K562 (cell line): ENCODE measurements around the gene CPNE2. TPM values are rescaled to one million over a fixed set of nuclear protein-coding genes. Genes with fewer than 3 reads are reported as not detected.

Experiments
- ATAC-seq: fragments of 200-7000 bp; cut with Tn5 transposase; 3 replicates; pipeline ENCODE4 v1.9.1; 2020; ENCODE audit warnings: moderate library complexity
- BruUV-seq: library from RNA; stranded (reverse); fragments of 400-500 nt; replicated peaks from 2 replicates; lab custom pipeline; 2021; lab: Mats Ljungman, UMichigan
- CTCF ChIA-PET: fragments of 300-600 bp; formaldehyde crosslinking; extraction: SDS; loops from one replicate; lab custom pipeline; 2021; ENCODE audit warnings: low intra/inter-chr PET ratio; lab: Yijun Ruan, JAX
- POLR2A ChIA-PET: fragments of 300-600, 350-650 bp; sonication (Branson Sonifier 250); formaldehyde crosslinking; extraction: SDS; loops from one replicate; lab custom pipeline; 2021; ENCODE audit warnings: antibody characterized with exemption, inconsistent platforms; lab: Yijun Ruan, JAX
- DNase-seq, 4 experiments: peaks; one replicate each; pipeline versions ENCODE4 v3.0.0 to v3.0.0-alpha.2; 2011 to 2018; ENCODE audit warnings: low spot score in 3 of 4, mixed read lengths in 3 of 4; ENCODE audit errors: extremely low read depth in 1 of 4
- FAIRE-seq: peaks from 2 replicates; lab custom pipeline; 2011; peaks lifted over from hg19 to GRCh38; lab: Jason Lieb, UNC
- H2AFZ ChIP-seq: 2 replicates; pipeline ENCODE4 v1.6.0; 2011; ENCODE audit warnings: low read depth, low read length, control low read depth, inconsistent platforms
- H3K27ac ChIP-seq: fragments of 200-600 bp; 3 replicates; pipeline ENCODE4 v1.8.0; 2011; ENCODE audit warnings: low read depth, mild to moderate bottlenecking, control low read depth, inconsistent platforms, low read length, moderate library complexity, mixed read lengths; ENCODE audit errors: extremely low read depth
- H3K27me3 ChIP-seq, 2 experiments: fragments of 300-600 bp in 1 of 2; 2 replicates in 1 of 2; 3 replicates in 1 of 2; pipeline versions ENCODE4 v1.6.0 to v1.8.0; 2011; ENCODE audit warnings: inconsistent platforms in 2 of 2, low read length in 2 of 2, mild to moderate bottlenecking in 1 of 2, mixed read lengths in 1 of 2, moderate library complexity in 1 of 2; ENCODE audit not compliant: control insufficient read depth in 2 of 2, insufficient read depth in 2 of 2
- H3K36me3 ChIP-seq: fragments of 300-600 bp; 3 replicates; pipeline ENCODE4 v1.8.0; 2011; ENCODE audit warnings: mild to moderate bottlenecking, low read length, inconsistent platforms; ENCODE audit not compliant: control insufficient read depth, insufficient read depth
- H3K4me1 ChIP-seq, 2 experiments: fragments of 200-600 bp in 1 of 2; replicated peaks in 1 of 2; 2 replicates in 1 of 2; 3 replicates in 1 of 2; pipeline versions ENCODE4 v1.5.1 to v1.8.0; 2011; ENCODE audit warnings: inconsistent platforms in 2 of 2, low read length in 2 of 2, mild to moderate bottlenecking in 1 of 2, mixed read lengths in 1 of 2, moderate library complexity in 1 of 2; ENCODE audit not compliant: control insufficient read depth in 2 of 2, insufficient read depth in 2 of 2
- H3K4me2 ChIP-seq: 2 replicates; pipeline ENCODE4 v1.6.1; 2011; ENCODE audit warnings: low read length, control low read depth, inconsistent platforms, mixed read lengths; ENCODE audit not compliant: insufficient read depth
- H3K4me3 ChIP-seq: fragments of 200-600 bp; sonication (generic), shearing (Covaris generic); 2 replicates; pipeline ENCODE4 v1.5.1; 2016; ENCODE audit warnings: control low read depth, inconsistent platforms
- H3K79me2 ChIP-seq: fragments of 200-600 bp; 3 replicates; pipeline ENCODE4 v1.8.0; 2011; ENCODE audit warnings: low read length, inconsistent platforms; ENCODE audit not compliant: control insufficient read depth, insufficient read depth
- H3K9ac ChIP-seq, 2 experiments: 2 replicates each; pipeline versions ENCODE4 v1.6.0 to v1.6.1; 2011; ENCODE audit warnings: low read depth in 2 of 2, low read length in 2 of 2, control low read depth in 1 of 2, inconsistent platforms in 1 of 2, mild to moderate bottlenecking in 1 of 2, mixed read lengths in 1 of 2; ENCODE audit not compliant: insufficient read depth in 1 of 2
- H3K9me1 ChIP-seq: one replicate; pipeline ENCODE4 v1.6.0; 2011; ENCODE audit warnings: inconsistent platforms, mild to moderate bottlenecking, low read length, moderate library complexity; ENCODE audit not compliant: control insufficient read depth, insufficient read depth
- H3K9me3 ChIP-seq: replicated peaks from 2 replicates; pipeline ENCODE4 v1.5.1; 2011; ENCODE audit warnings: low read depth, low read length, inconsistent platforms; ENCODE audit not compliant: control insufficient read depth, insufficient read depth
- H4K20me1 ChIP-seq: replicated peaks from 2 replicates; pipeline ENCODE4 v1.6.1; 2011; ENCODE audit warnings: low read length, inconsistent platforms, mixed read lengths; ENCODE audit not compliant: control insufficient read depth, insufficient read depth
- FOXK2 ChIP-seq, 2 experiments: fragments of 450-650 bp; IDR thresholded peaks in 1 of 2; conservative IDR thresholded peaks in 1 of 2; 2 replicates each; pipeline ENCODE4 v1.6.1; 2016; ENCODE audit warnings: low read depth in 2 of 2, mild to moderate bottlenecking in 1 of 2
- WGBS: fragments of 100-300 bp; shearing (Covaris generic); methylation state at CpG from one replicate; pipeline ENCODE4 v1.1.6; 2016; ENCODE audit warnings: low coverage, mixed read lengths; ENCODE audit not compliant: insufficient coverage; ENCODE audit errors: missing lambda C conversion rate; 5-methylcytosine and 5-hydroxymethylcytosine counted together
- in situ Hi-C: fragments of 300-500 bp; cut with MboI; formaldehyde crosslinking; loops from 4 replicates; pipeline ENCODE4 v1.15.0; 2018; ENCODE audit warnings: inconsistent platforms, mixed read lengths
- intact Hi-C: fragments of 100-400 bp; cut with micrococcal nuclease; formaldehyde crosslinking; loops from 2 replicates; pipeline ENCODE4 v1.14.2; 2022
- polyA plus RNA-seq, 8 experiments: library from polyadenylated mRNA; depleted of rRNA in 4 of 8; stranded (reverse) in 5 of 8; unstranded in 3 of 8; fragments of >200 nt; fragmentation: Nextera tagmentation in 2 of 8; fragmentation: Illumina TruSeq in 1 of 8; extraction: Ambion mirVana in 2 of 8; extraction: Trizol in 1 of 8; gene quantifications; 2 replicates each; pipeline versions ENCODE4 v1.2.1 to v1.2.3, GENCODE V29; 2011 to 2014; ENCODE audit warnings: inconsistent platforms in 1 of 8, missing spikeins in 1 of 8
- total RNA-seq, 7 experiments: library from RNA; depleted of rRNA in 6 of 7; stranded (reverse); fragments of >200 nt in 6 of 7; fragmentation: Illumina TruSeq in 2 of 7; extraction: Trizol in 2 of 7; gene quantifications; 2 replicates each; pipeline versions ENCODE4 v1.2.1 to v1.2.3, GENCODE V29; 2011 to 2021; ENCODE audit warnings: low replicate concordance in 1 of 7
- TF ChIP-seq, protein P1 (sequence below): sonication (generic); formaldehyde crosslinking; IDR thresholded peaks from 2 replicates; pipeline ENCODE4 v1.5.0; 2020; ENCODE audit warnings: missing genetic modification reagents
- TF ChIP-seq, protein P2 (sequence below): sonication (generic); formaldehyde crosslinking; IDR thresholded peaks from 2 replicates; pipeline ENCODE4 v1.9.0; 2022; ENCODE audit warnings: mild to moderate bottlenecking, missing genetic modification reagents
- TF ChIP-seq, protein P3 (sequence below): fragments of 450-650 bp; formaldehyde crosslinking; IDR thresholded peaks from 2 replicates; pipeline ENCODE4 v1.4.0; 2020; ENCODE audit warnings: mild to moderate bottlenecking, mixed read lengths

CPNE2 gene
- total and polyA plus RNA-seq, 9 of the 15 experiments (the other 6 are each of a cell fraction or from before 2014, with no cell fraction given), result 3.0 to 13.9 (median 8.6) TPM

DNA sequence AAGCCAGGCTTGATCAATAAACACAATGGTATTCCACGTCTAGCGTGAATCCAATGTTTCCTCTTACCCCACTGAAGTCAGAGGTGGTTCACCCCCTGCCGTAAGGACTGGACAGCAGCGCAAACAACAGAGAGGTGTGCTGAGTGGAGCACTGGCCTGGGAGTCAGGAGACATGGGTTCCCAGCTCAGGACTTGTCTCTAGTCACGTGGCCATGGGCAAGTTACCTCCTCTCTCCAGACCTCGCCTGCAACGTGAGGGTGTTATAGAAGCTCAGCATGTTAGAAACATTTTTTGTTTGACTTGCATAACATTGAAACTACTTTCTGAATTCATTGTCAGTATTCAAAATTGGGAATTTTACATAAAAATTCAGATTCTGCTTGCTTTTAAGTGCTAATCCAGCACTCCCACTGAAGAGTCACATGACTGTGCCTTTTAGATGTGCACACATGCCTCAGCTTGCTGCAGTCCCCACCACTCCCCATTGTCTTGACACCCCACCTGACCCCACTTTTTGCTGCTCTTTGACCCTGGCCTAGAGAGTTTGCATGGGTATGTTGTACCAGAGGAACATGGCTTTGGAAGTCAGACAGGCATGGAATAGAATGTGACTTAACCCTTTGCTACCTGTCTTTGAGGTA is 8.8 kb upstream of the CPNE2 start:
- intact Hi-C loops (loop anchor here (1.0 to 10.0 kb wide), 4 partner anchors 85 to 431 kb away; no protein-coding TSS in a partner anchor), in situ Hi-C loops (loop anchor here (10.0 kb wide), 1 partner anchor 331 kb away; no protein-coding TSS in a partner anchor)
- Histone ChIP-seq H3K27me3 (peaks cover 7 to 31% of the 10 kb centered on the region in 2 experiments; a peak in 4 of 5 replicates), H4K20me1 (peaks cover 4% of the 10 kb centered on the region; the same call in 1 of the 2 replicates), H3K4me2 (no peak overlapping the region), H3K36me3 (no peaks in the 10 kb centered on the region), H3K27ac (no peak overlapping the region), H3K79me2 (no peaks in the 10 kb centered on the region), H3K9me1 (no peaks in the 10 kb centered on the region), H3K9ac (peak overlapping the region in 1 of 2 experiments; percentile 45; a peak in 1 of 4 replicates), H3K4me1 (no peaks in the 10 kb centered on the region; a peak in 1 of 5 replicates), H3K9me3 (no peaks in the 10 kb centered on the region), H3K4me3 (no peak overlapping the region), H2AFZ (peak overlapping the region; percentile 25; the same call in 1 of the 2 replicates)
- FAIRE-seq (no peak), ATAC-seq (no peak), DNase-seq (no peak)
- ChIA-PET POLR2A (interaction anchor here (0.9 to 2.1 kb wide), 4 partner anchors 8 to 23 kb away, joined by 3 to 7 read pairs (median 3); partner anchors contain the start of gene CPNE2), CTCF (interaction anchor here (1.4 to 4.2 kb wide), 2 partner anchors 84 to 339 kb away, joined by 5 to 34 read pairs; no protein-coding TSS in a partner anchor)
- BruUV-seq, result no TSS peak
- 0% methylated on average over 7 of the region's 7 CpGs for WGBS
- no peak for TF ChIP-seq FOXK2 (conservative IDR thresholded peaks at IDR 0.05 in 1 of 2, IDR thresholded peaks at IDR 0.05 in 1 of 2; ENCODE audit: low read depth in 2 of 2)
- TF ChIP-seq, protein P1, sequence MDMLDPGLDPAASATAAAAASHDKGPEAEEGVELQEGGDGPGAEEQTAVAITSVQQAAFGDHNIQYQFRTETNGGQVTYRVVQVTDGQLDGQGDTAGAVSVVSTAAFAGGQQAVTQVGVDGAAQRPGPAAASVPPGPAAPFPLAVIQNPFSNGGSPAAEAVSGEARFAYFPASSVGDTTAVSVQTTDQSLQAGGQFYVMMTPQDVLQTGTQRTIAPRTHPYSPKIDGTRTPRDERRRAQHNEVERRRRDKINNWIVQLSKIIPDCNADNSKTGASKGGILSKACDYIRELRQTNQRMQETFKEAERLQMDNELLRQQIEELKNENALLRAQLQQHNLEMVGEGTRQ, result peak; percentile 42; the same call in 1 of the 2 replicates
- TF ChIP-seq, protein P2, sequence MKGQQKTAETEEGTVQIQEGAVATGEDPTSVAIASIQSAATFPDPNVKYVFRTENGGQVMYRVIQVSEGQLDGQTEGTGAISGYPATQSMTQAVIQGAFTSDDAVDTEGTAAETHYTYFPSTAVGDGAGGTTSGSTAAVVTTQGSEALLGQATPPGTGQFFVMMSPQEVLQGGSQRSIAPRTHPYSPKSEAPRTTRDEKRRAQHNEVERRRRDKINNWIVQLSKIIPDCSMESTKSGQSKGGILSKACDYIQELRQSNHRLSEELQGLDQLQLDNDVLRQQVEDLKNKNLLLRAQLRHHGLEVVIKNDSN (CRISPR knock-in tag), result peak; percentile 42; the same call in 1 of the 2 replicates
- TF ChIP-seq, protein P3, sequence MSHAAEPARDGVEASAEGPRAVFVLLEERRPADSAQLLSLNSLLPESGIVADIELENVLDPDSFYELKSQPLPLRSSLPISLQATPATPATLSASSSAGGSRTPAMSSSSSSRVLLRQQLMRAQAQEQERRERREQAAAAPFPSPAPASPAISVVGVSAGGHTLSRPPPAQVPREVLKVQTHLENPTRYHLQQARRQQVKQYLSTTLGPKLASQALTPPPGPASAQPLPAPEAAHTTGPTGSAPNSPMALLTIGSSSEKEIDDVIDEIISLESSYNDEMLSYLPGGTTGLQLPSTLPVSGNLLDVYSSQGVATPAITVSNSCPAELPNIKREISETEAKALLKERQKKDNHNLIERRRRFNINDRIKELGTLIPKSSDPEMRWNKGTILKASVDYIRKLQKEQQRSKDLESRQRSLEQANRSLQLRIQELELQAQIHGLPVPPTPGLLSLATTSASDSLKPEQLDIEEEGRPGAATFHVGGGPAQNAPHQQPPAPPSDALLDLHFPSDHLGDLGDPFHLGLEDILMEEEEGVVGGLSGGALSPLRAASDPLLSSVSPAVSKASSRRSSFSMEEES (CRISPR knock-in tag), result peak; percentile 69
